HFF-Myc (cell line): ENCODE results near the gene ERCC6.

Experiments used
- DNase-seq: peaks from one replicate; pipeline ENCODE4 v3.0.0-alpha.2; 2011; ENCODE audit warnings: low read depth; ENCODE audit errors: extremely low read depth
- H3K4me3 ChIP-seq: replicated peaks from 2 replicates; pipeline ENCODE4 v1.5.1; 2011; ENCODE audit warnings: low read depth, mild to moderate bottlenecking, control low read depth, low read length
- TF ChIP-seq, protein P1 (sequence below): IDR thresholded peaks from 2 replicates; pipeline ENCODE4 v1.5.1; 2012; ENCODE audit warnings: mild to moderate bottlenecking, low read depth, low read length, control low read depth; ENCODE audit errors: missing control alignments

The ERCC6 gene

DNA sequence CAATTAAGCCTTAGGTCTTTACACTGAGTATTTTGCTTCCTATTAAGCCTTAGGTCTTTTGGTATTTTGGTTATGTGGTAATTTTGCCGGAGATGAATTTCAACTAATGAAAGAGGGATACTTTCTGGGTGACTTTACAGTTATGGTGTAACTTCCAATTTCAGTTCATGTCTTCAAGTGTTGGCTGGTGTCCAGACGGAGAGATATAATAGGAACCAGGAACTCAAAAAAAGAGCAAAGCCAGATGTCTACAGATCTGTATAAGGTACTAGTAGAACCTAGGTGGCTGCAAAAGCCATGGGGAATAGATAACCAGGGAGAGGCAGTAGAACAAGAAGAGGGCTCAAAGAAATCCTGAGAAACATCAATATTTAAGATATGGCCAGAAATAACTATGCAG lies 12.3 kb downstream of the ERCC6 start:
- H3K4me3 ChIP-seq = no peak overlapping the region
- TF ChIP-seq, protein P1, sequence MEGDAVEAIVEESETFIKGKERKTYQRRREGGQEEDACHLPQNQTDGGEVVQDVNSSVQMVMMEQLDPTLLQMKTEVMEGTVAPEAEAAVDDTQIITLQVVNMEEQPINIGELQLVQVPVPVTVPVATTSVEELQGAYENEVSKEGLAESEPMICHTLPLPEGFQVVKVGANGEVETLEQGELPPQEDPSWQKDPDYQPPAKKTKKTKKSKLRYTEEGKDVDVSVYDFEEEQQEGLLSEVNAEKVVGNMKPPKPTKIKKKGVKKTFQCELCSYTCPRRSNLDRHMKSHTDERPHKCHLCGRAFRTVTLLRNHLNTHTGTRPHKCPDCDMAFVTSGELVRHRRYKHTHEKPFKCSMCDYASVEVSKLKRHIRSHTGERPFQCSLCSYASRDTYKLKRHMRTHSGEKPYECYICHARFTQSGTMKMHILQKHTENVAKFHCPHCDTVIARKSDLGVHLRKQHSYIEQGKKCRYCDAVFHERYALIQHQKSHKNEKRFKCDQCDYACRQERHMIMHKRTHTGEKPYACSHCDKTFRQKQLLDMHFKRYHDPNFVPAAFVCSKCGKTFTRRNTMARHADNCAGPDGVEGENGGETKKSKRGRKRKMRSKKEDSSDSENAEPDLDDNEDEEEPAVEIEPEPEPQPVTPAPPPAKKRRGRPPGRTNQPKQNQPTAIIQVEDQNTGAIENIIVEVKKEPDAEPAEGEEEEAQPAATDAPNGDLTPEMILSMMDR = no peak
- no peak for DNase-seq

DNA sequence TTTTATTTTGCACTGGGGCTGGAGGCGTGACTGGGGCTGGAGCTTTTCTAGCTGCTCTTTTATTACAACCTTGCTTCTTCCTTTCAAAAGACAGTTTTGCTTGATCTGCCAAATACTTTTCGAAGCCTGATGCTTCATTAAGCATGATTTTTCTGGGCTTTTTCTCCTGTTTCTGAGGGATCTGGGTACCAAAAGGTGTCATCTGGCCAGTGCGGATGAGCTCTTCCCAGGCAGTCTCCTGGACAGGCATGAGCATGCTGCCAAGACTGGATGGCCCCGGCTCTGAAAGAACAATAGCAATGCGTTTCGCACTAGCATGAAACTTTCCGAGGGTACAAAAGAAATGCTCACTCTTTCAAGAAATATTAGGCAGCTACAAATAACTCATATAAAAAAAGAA lies 14.4 kb downstream of the ERCC6 start:
- no peak overlapping the region for H3K4me3 ChIP-seq
- TF ChIP-seq, protein P1 = no peak
- DNase-seq = no peak

DNA sequence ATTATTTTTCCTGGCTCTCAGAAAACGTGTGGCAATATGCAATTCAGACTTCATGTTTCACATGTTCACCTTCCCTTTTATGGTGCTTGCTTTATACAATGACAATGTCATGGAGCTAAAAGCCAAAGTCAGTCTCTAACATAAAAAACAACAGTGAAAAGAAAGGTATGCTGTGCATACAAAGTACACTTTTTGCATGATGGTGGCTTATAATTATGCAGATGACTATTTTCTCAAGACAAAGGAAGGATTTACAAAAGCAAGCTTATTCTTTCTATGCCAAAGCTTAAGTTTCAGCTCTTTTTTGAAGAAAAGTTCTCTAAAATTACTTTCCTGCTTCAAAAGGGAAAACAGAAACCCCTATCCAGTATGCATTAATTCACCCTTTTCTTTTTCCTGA lies 15.6 kb downstream of the ERCC6 start:
- H3K4me3 ChIP-seq = no peak overlapping the region
- DNase-seq = no peak
- TF ChIP-seq, protein P1 = no peak

DNA sequence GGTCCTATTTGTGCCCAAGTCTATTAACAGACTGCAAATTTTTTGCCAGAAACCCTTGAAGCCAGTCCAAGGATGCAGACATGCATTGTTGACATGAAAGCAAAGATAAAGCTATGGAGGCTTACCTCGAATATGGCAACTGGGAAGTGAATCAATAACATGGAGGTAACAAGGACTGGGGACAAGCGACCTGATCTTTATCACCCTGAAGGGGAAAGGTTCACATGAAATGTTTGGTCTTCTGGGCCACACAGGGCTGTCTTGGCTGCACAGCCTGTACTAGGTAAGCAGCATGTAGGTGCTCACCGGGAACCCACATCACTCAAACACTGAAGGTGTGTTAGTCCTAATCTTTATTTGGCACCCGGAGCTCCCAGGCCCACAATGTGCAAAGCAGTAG lies 17.9 kb downstream of the ERCC6 start:
- no peak overlapping the region for H3K4me3 ChIP-seq
- TF ChIP-seq, protein P1 = no peak
- DNase-seq = no peak

DNA sequence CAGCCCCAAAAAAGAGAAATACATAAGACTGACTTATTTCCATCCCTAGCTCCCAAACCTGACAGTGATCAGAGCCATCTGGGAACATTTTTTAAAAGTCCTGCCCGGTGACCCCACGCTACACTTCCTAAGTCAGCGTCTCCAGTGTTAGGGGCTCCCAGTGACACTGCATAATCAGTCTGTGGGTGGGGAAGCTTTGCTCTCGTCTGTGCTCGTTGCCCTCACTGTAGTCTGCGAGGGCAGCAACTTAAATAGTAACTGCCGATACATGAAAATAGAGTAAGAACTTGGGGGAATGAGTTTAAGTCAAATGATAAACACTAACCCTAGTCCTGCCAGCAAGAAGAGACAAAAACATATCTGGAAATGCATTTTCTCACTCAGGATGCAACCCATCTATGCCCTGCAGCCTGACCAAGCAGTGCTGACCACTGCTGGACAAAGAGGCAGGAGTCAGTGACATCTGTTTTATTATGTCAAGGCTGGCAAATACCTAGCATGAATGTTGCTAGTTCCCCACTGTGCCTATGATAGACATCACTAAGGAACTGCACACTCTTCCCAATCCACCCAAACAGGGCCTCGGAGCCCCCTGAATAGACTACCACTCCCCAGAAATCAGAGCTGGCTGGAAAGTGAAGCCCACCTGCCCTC lies 18.7 kb downstream of the ERCC6 start:
- TF ChIP-seq, protein P1 = no peak
- no peak for DNase-seq

DNA sequence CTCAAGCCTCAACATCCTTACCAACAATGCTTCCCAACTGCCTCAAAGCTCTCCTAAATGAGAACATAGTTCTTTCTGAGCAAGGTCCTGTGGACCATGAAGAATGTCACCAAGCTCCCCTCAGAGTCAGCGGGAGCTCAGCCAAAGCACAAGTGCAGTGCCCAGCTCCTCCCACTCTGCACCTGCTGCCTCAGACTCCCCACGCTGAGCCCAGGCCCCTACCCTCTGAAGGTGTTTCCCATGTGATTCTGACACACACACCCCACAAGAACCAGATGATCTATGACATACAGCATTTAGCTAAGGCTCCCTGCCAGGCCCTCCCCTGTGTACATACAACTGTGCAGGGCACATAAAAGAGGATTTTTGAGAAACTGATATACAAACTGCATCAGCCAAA lies 19.2 kb downstream of the ERCC6 start:
- DNase-seq = no peak
- H3K4me3 ChIP-seq = no peak overlapping the region
- TF ChIP-seq, protein P1 = no peak

More for the DNA sequence above, 18.7 kb downstream of the ERCC6 start:
- H3K4me3 ChIP-seq = no peak overlapping the region
